GM12878 (cell line): ENCODE data around the gene MCC. TPM values are rescaled to one million over a fixed set of nuclear protein-coding genes. Genes with fewer than 3 reads are reported as not detected.

Source experiments
- ATAC-seq: fragments of 200-7000 bp; cut with Tn5 transposase; 3 replicates; pipeline ENCODE4 v1.9.1; 2020; ENCODE audit warnings: mild to moderate bottlenecking, moderate library complexity
- BruUV-seq: library from RNA; stranded (reverse); fragments of 400-500 nt; replicated peaks from 2 replicates; lab custom pipeline; 2021; lab: Mats Ljungman, UMichigan
- CTCF ChIA-PET: fragments of 300-600 bp; sonication (Branson Sonifier 250); formaldehyde crosslinking; extraction: SDS; loops from one replicate; lab custom pipeline; 2021; ENCODE audit warnings: inconsistent platforms; lab: Yijun Ruan, JAX
- POLR2A ChIA-PET: fragments of 350-600 bp; formaldehyde crosslinking; extraction: SDS; loops from one replicate; lab custom pipeline; 2021; ENCODE audit warnings: inconsistent platforms; lab: Charles Lee
- RAD21 ChIA-PET: fragments of 300-600 bp; sonication (Branson Sonifier 250); formaldehyde crosslinking; loops from one replicate; lab custom pipeline; 2023; ENCODE audit warnings: antibody characterized with exemption; ENCODE audit not compliant: unreplicated experiment; lab: Charles Lee
- SMC1A ChIA-PET: fragments of 300-600 bp; sonication (Branson Sonifier 250); formaldehyde crosslinking; loops from one replicate; lab custom pipeline; 2023; ENCODE audit not compliant: unreplicated experiment, uncharacterized antibody; lab: Charles Lee
- DNase-seq: peaks from one replicate; pipeline ENCODE4 v3.0.0-alpha.2; 2011; ENCODE audit warnings: low read depth, low spot score
- FAIRE-seq: peaks from 3 replicates; lab custom pipeline; 2011; peaks lifted over from hg19 to GRCh38; lab: Jason Lieb, UNC
- H2AFZ ChIP-seq: 2 replicates; pipeline ENCODE4 v1.6.0; 2011; ENCODE audit warnings: low read depth, low read length, control low read depth; ENCODE audit not compliant: control insufficient read depth
- H3K27ac ChIP-seq: 2 replicates; pipeline ENCODE4 v1.5.1; 2011; ENCODE audit warnings: control low read depth; ENCODE audit not compliant: control insufficient read depth, insufficient read depth
- H3K27me3 ChIP-seq, 2 experiments: replicated peaks in 1 of 2; 2 replicates each; pipeline versions ENCODE4 v1.6.0 to v1.6.1; 2011; ENCODE audit warnings: low read length in 1 of 2; ENCODE audit not compliant: control insufficient read depth in 2 of 2, insufficient read depth in 2 of 2
- H3K36me3 ChIP-seq, 2 experiments: 2 replicates each; pipeline ENCODE4 v1.5.1; 2011; ENCODE audit warnings: low read length in 1 of 2; ENCODE audit not compliant: control insufficient read depth in 2 of 2, insufficient read depth in 2 of 2
- H3K4me1 ChIP-seq: 2 replicates; pipeline ENCODE4 v1.6.1; 2011; ENCODE audit warnings: mild to moderate bottlenecking, low read length, moderate library complexity, mixed read lengths; ENCODE audit not compliant: control insufficient read depth, insufficient read depth
- H3K4me2 ChIP-seq: 2 replicates; pipeline ENCODE4 v1.6.0; 2011; ENCODE audit warnings: control low read depth; ENCODE audit not compliant: control insufficient read depth, insufficient read depth
- H3K4me3 ChIP-seq: fragments of 200-600 bp; sonication (generic); 2 replicates; pipeline ENCODE4 v1.5.1; 2016
- H3K79me2 ChIP-seq: 2 replicates; pipeline ENCODE4 v1.6.0; 2011; ENCODE audit warnings: low read length; ENCODE audit not compliant: control insufficient read depth, insufficient read depth
- H3K9ac ChIP-seq: 2 replicates; pipeline ENCODE4 v1.8.0; 2011; ENCODE audit warnings: low read length, control low read depth, mixed read lengths; ENCODE audit not compliant: control insufficient read depth, insufficient read depth
- H3K9me3 ChIP-seq: replicated peaks from 3 replicates; pipeline ENCODE4 v1.5.1; 2011; ENCODE audit warnings: mild to moderate bottlenecking, low read length; ENCODE audit not compliant: control insufficient read depth, insufficient read depth
- H4K20me1 ChIP-seq: 2 replicates; pipeline ENCODE4 v1.6.0; 2011; ENCODE audit not compliant: control insufficient read depth, insufficient read depth
- BMI1 ChIP-seq: fragments of 450-650 bp; IDR thresholded peaks from 2 replicates; pipeline ENCODE4 v1.6.1; 2016; ENCODE audit warnings: mild to moderate bottlenecking, moderate library complexity, borderline replicate concordance
- CEBPB ChIP-seq, 2 experiments: fragments of 150-350 bp in 1 of 2; IDR thresholded peaks; 2 replicates each; pipeline ENCODE4 v1.6.1; 2012 to 2014; ENCODE audit warnings: low read depth in 2 of 2, low read length in 2 of 2, borderline replicate concordance in 1 of 2, inconsistent platforms in 1 of 2
- FOXK2 ChIP-seq: fragments of 450-650 bp; IDR thresholded peaks from 2 replicates; pipeline ENCODE4 v1.6.1; 2017; ENCODE audit warnings: mild to moderate bottlenecking, moderate library complexity
- GATAD2B ChIP-seq: fragments of 450-650 bp; conservative IDR thresholded peaks from 2 replicates; pipeline ENCODE4 v1.6.1; 2017; ENCODE audit warnings: low read depth, mild to moderate bottlenecking, moderate library complexity
- IKZF1 ChIP-seq: fragments of 450-650 bp; conservative IDR thresholded peaks from 2 replicates; pipeline ENCODE4 v1.6.1; 2017; ENCODE audit warnings: antibody characterized with exemption, mild to moderate bottlenecking
- LARP7 ChIP-seq: fragments of 450-650 bp; IDR thresholded peaks from 2 replicates; pipeline ENCODE4 v1.6.1; 2017; ENCODE audit warnings: mild to moderate bottlenecking
- NFYB ChIP-seq: IDR thresholded peaks from 2 replicates; pipeline ENCODE4 v1.6.1; 2011; ENCODE audit warnings: low read depth, mild to moderate bottlenecking, low read length, improper control_type of control experiment, moderate library complexity; ENCODE audit not compliant: insufficient read depth
- RB1 ChIP-seq: fragments of 450-650 bp; formaldehyde crosslinking; IDR thresholded peaks from 2 replicates; pipeline ENCODE4 v1.6.1; 2017; ENCODE audit warnings: mild to moderate bottlenecking, borderline replicate concordance
- STAT1 ChIP-seq: fragments of 450-650 bp; conservative IDR thresholded peaks from 2 replicates; pipeline ENCODE4 v1.6.1; 2014; ENCODE audit warnings: antibody characterized with exemption, mild to moderate bottlenecking
- TAF1 ChIP-seq: IDR thresholded peaks from 2 replicates; pipeline ENCODE4 v1.6.1; 2011; ENCODE audit warnings: mild to moderate bottlenecking, low read depth, low read length, borderline replicate concordance
- TCF3 ChIP-seq: IDR thresholded peaks from 2 replicates; pipeline ENCODE4 v1.6.1; 2012; ENCODE audit warnings: low read depth, mild to moderate bottlenecking, low read length, borderline replicate concordance; ENCODE audit not compliant: insufficient read depth
- ZBED1 ChIP-seq: IDR thresholded peaks from 2 replicates; pipeline ENCODE4 v1.6.1; 2016; ENCODE audit warnings: borderline replicate concordance
- ZZZ3 ChIP-seq: IDR thresholded peaks from 2 replicates; pipeline ENCODE4 v1.6.1; 2011; ENCODE audit warnings: low read depth; ENCODE audit not compliant: control insufficient read depth, insufficient read length
- WGBS: methylation state at CpG from one replicate; pipeline ENCODE4 v1.1.6; 2016; ENCODE audit warnings: low lambda C conversion rate; ENCODE audit not compliant: insufficient replicate concordance, insufficient coverage; ENCODE audit errors: missing lambda C conversion rate; 5-methylcytosine and 5-hydroxymethylcytosine counted together
- in situ Hi-C: fragments of 300-500 bp; cut with MboI; formaldehyde crosslinking; loops from 9 replicates; pipeline ENCODE4 v1.14.3; 2018; ENCODE audit warnings: mixed read lengths
- intact Hi-C: fragments of 100-400 bp; cut with micrococcal nuclease; formaldehyde crosslinking; loops from one replicate; pipeline ENCODE4 v1.14.2; 2022; ENCODE audit not compliant: unreplicated experiment
- polyA plus RNA-seq, 11 experiments: library from polyadenylated mRNA; depleted of rRNA in 4 of 11; unstranded in 6 of 11; stranded (reverse) in 5 of 11; fragments of >200 nt; fragmentation: Nextera tagmentation in 4 of 11; fragmentation: Illumina TruSeq in 1 of 11; extraction: Ambion mirVana in 4 of 11; extraction: Trizol in 1 of 11; gene quantifications; 1 replicate in 1 of 11; 2 replicates in 10 of 11; pipeline versions ENCODE4 v1.2.1 to v1.2.3, GENCODE V29; 2011 to 2016; ENCODE audit warnings: inconsistent platforms in 2 of 11, missing spikeins in 2 of 11, low read depth in 1 of 11
- total RNA-seq, 4 experiments: library from RNA; depleted of rRNA in 3 of 4; stranded (reverse); fragments of >200 nt in 3 of 4; fragmentation: Illumina TruSeq in 1 of 4; extraction: Trizol in 1 of 4; gene quantifications; 2 replicates each; pipeline versions ENCODE4 v1.2.1 to v1.2.3, GENCODE V29; 2013 to 2021
- TF ChIP-seq, protein P1 (sequence below): IDR thresholded peaks from 2 replicates; pipeline ENCODE4 v1.6.1; 2012; ENCODE audit warnings: low read length, inconsistent platforms
- TF ChIP-seq, protein P2 (sequence below): fragments of 450-650 bp; IDR thresholded peaks from 2 replicates; pipeline ENCODE4 v1.6.1; 2016; ENCODE audit warnings: mild to moderate bottlenecking
- TF ChIP-seq, protein P3 (sequence below): IDR thresholded peaks from 2 replicates; pipeline ENCODE4 v1.6.1; 2012; ENCODE audit warnings: low read depth, low read length, improper control_type of control experiment
- TF ChIP-seq, protein P4 (sequence below): IDR thresholded peaks from 2 replicates; pipeline ENCODE4 v1.6.1; 2011; ENCODE audit warnings: low read depth, mild to moderate bottlenecking, low read length, moderate library complexity, borderline replicate concordance; ENCODE audit errors: extremely low read depth

Gene MCC
- total and polyA plus RNA-seq, 10 of the 15 experiments (the other 5 are each of a cell fraction or from before 2014, with no cell fraction given), result 0.03 to 0.86 (median 0.16) TPM

DNA sequence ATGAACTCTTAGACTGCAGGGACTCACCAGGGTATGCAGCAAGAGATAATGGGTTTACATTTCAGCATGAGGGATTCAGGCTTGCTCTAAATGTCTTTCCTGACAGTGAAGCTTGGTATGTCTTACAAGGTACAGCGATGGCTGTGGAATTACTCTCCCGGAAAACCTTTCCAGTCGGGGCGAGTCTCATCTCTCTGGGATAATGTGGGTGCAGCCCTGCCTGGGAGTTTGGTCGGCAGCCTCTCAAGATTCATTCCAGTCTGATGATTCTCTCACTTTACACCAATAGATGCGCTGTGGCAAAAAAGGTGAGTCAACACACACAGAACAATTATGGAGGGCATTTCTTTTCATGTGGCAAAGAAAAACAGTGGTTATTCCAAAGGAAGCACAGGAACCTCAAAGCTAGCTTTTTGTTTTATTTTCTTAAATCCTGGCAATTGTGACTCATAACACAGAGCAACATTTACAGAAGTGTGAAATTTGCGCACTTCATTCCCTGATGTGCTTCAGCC is 321.3 kb downstream of the MCC start:
- DNase-seq (no peak), FAIRE-seq (no peak), ATAC-seq (no peak)
- SMC1A ChIA-PET, result no interaction called here
- intact Hi-C loops, result no loop called here
- no peak overlapping the region for H3K4me3 ChIP-seq
- RAD21 ChIA-PET, result no interaction called here
- H3K27me3 ChIP-seq, result no peaks in the 10 kb centered on the region
- in situ Hi-C loops, result no loop called here
- POLR2A ChIA-PET, result no interaction called here
- 65% methylated on average over 7 of the region's 7 CpGs for WGBS
- no peaks in the 10 kb centered on the region for H3K9me3 ChIP-seq
- no peak overlapping the region for H3K27ac ChIP-seq
- no peaks in the 10 kb centered on the region for H3K79me2 ChIP-seq
- CTCF ChIA-PET, result no interaction called here
- H2AFZ ChIP-seq, result no peak overlapping the region
- no peaks in the 10 kb centered on the region for H3K36me3 ChIP-seq
- H3K9ac ChIP-seq, result no peak overlapping the region
- no TSS peak for BruUV-seq
- TF ChIP-seq ZBED1 (no peak), NFYB (no peak), TAF1 (no peak), GATAD2B (no peak), STAT1 (no peak), RB1 (no peak), ZZZ3 (no peak), TCF3 (no peak), IKZF1 (no peak), LARP7 (no peak), FOXK2 (no peak), BMI1 (no peak), CEBPB (IDR thresholded peaks at IDR 0.05; ENCODE audit: borderline replicate concordance in 1 of 2, low read depth in 2 of 2, low read length in 2 of 2) (no peak)
- TF ChIP-seq, protein P1, sequence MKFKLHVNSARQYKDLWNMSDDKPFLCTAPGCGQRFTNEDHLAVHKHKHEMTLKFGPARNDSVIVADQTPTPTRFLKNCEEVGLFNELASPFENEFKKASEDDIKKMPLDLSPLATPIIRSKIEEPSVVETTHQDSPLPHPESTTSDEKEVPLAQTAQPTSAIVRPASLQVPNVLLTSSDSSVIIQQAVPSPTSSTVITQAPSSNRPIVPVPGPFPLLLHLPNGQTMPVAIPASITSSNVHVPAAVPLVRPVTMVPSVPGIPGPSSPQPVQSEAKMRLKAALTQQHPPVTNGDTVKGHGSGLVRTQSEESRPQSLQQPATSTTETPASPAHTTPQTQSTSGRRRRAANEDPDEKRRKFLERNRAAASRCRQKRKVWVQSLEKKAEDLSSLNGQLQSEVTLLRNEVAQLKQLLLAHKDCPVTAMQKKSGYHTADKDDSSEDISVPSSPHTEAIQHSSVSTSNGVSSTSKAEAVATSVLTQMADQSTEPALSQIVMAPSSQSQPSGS, result no peak
- TF ChIP-seq, protein P2, sequence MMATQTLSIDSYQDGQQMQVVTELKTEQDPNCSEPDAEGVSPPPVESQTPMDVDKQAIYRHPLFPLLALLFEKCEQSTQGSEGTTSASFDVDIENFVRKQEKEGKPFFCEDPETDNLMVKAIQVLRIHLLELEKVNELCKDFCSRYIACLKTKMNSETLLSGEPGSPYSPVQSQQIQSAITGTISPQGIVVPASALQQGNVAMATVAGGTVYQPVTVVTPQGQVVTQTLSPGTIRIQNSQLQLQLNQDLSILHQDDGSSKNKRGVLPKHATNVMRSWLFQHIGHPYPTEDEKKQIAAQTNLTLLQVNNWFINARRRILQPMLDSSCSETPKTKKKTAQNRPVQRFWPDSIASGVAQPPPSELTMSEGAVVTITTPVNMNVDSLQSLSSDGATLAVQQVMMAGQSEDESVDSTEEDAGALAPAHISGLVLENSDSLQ, result no peak
- TF ChIP-seq, protein P3, sequence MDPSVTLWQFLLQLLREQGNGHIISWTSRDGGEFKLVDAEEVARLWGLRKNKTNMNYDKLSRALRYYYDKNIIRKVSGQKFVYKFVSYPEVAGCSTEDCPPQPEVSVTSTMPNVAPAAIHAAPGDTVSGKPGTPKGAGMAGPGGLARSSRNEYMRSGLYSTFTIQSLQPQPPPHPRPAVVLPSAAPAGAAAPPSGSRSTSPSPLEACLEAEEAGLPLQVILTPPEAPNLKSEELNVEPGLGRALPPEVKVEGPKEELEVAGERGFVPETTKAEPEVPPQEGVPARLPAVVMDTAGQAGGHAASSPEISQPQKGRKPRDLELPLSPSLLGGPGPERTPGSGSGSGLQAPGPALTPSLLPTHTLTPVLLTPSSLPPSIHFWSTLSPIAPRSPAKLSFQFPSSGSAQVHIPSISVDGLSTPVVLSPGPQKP, result no peak
- TF ChIP-seq, protein P4, sequence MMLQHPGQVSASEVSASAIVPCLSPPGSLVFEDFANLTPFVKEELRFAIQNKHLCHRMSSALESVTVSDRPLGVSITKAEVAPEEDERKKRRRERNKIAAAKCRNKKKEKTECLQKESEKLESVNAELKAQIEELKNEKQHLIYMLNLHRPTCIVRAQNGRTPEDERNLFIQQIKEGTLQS, result no peak
- TF ChIP-seq, all 136 proteins: peak for 0
- no peaks in the 10 kb centered on the region for H3K4me1 ChIP-seq
- H4K20me1 ChIP-seq, result no peaks in the 10 kb centered on the region
- no peak overlapping the region for H3K4me2 ChIP-seq
